ENCODE measurements around the gene FGF18. TPM values are rescaled to one million over a fixed set of nuclear protein-coding genes. Genes with fewer than 3 reads are reported as not detected.

Gene FGF18
- total and polyA plus RNA-seq, 9 of the 15 experiments (the other 6 are each of a cell fraction or from before 2014, with no cell fraction given) = 0.05 to 0.18 (median 0.11) TPM; not detected in 6

DNA sequence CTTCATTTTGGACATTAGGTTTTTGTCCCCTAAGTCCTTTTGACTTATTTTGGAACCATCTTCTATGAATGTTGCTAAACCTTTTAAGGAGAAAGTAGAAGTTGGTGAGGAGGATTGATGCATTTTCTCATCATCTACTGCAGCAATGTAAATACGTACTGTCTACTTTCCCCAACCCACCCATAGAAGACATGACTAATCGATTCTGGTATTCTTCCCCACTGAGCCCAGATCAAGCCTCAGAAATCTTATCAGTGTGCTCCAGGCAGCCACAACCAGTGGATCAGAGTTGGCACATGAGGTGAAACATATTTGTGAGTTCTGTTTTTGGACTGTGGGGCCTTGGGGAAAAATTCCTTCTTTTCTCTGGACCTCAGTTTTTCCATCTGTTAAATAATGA is 57.7 kb downstream of the FGF18 start (continued):
- no peak for TF ChIP-seq ZFP1 (CRISPR knock-in tag; IDR thresholded peaks at IDR 0.05)
- TF ChIP-seq CTBP1 (IDR thresholded peaks at IDR 0.05; ENCODE audit: borderline replicate concordance) = peak; percentile 59
- TF ChIP-seq POLR2A (conservative IDR thresholded peaks at IDR 0.05) = no peak
- TF ChIP-seq, protein P1, sequence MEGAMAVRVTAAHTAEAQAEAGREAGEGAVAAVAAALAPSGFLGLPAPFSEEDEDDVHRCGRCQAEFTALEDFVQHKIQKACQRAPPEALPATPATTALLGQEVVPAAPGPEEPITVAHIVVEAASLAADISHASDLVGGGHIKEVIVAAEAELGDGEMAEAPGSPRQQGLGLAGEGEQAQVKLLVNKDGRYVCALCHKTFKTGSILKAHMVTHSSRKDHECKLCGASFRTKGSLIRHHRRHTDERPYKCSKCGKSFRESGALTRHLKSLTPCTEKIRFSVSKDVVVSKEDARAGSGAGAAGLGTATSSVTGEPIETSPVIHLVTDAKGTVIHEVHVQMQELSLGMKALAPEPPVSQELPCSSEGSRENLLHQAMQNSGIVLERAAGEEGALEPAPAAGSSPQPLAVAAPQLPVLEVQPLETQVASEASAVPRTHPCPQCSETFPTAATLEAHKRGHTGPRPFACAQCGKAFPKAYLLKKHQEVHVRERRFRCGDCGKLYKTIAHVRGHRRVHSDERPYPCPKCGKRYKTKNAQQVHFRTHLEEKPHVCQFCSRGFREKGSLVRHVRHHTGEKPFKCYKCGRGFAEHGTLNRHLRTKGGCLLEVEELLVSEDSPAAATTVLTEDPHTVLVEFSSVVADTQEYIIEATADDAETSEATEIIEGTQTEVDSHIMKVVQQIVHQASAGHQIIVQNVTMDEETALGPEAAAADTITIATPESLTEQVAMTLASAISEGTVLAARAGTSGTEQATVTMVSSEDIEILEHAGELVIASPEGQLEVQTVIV (CRISPR knock-in tag; IDR thresholded peaks at IDR 0.05; ENCODE audit: borderline replicate concordance) = no peak
- no peak for TF ChIP-seq ZNF586 (CRISPR knock-in tag; conservative IDR thresholded peaks at IDR 0.05)
- TF ChIP-seq KHSRP (IDR thresholded peaks at IDR 0.05) = no peak
- TF ChIP-seq, protein P2, sequence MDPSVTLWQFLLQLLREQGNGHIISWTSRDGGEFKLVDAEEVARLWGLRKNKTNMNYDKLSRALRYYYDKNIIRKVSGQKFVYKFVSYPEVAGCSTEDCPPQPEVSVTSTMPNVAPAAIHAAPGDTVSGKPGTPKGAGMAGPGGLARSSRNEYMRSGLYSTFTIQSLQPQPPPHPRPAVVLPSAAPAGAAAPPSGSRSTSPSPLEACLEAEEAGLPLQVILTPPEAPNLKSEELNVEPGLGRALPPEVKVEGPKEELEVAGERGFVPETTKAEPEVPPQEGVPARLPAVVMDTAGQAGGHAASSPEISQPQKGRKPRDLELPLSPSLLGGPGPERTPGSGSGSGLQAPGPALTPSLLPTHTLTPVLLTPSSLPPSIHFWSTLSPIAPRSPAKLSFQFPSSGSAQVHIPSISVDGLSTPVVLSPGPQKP (CRISPR knock-in tag; IDR thresholded peaks at IDR 0.05) = no peak
- no peak for TF ChIP-seq HDAC6 (IDR thresholded peaks at IDR 0.05; ENCODE audit: low read depth, low read length)
- TF ChIP-seq POU5F1 (IDR thresholded peaks at IDR 0.05; ENCODE audit: borderline replicate concordance, low read depth, low read length, partially characterized antibody) = no peak
- TF ChIP-seq SP2 (IDR thresholded peaks at IDR 0.05; ENCODE audit: extremely low read depth, low read depth, low read length, poor library complexity, severe bottlenecking) = no peak
- no peak for TF ChIP-seq SRSF9 (IDR thresholded peaks at IDR 0.05; ENCODE audit: borderline replicate concordance, low read depth, low read length)
- TF ChIP-seq BACH1 (tag; IDR thresholded peaks at IDR 0.05) = no peak
- no peak for TF ChIP-seq EHMT2 (IDR thresholded peaks at IDR 0.05)
- no peak for TF ChIP-seq ZNF778 (CRISPR knock-in tag; IDR thresholded peaks at IDR 0.05)
- no peak for TF ChIP-seq ZNF507 (tag; conservative IDR thresholded peaks at IDR 0.05)
- TF ChIP-seq SRSF3 (IDR thresholded peaks at IDR 0.05; ENCODE audit: insufficient read depth, low read length) = no peak
- no peak for TF ChIP-seq GABPB1 (CRISPR knock-in tag; IDR thresholded peaks at IDR 0.05)
- TF ChIP-seq COPS2 (conservative IDR thresholded peaks at IDR 0.05) = no peak
- TF ChIP-seq HMG20A (CRISPR knock-in tag; conservative IDR thresholded peaks at IDR 0.05) = no peak
- no peak for TF ChIP-seq GATAD2B (IDR thresholded peaks at IDR 0.05; ENCODE audit: borderline replicate concordance)
- no peak for TF ChIP-seq ATF1 (CRISPR knock-in tag; IDR thresholded peaks at IDR 0.05)
- 0 out of 2 replicates have a peak, but pooled peaks have one; percentile 15 for TF ChIP-seq ATF1 (tag; IDR thresholded peaks at IDR 0.05)
- no peak for TF ChIP-seq ZFX (CRISPR knock-in tag; IDR thresholded peaks at IDR 0.05)
- no peak for TF ChIP-seq SAP30 (IDR thresholded peaks at IDR 0.05; ENCODE audit: borderline replicate concordance, insufficient read depth, low read depth, low read length, poor library complexity, severe bottlenecking)
- TF ChIP-seq ZFPM2 (CRISPR knock-in tag; IDR thresholded peaks at IDR 0.05) = no peak
- no peak for TF ChIP-seq SMAD1 (IDR thresholded peaks at IDR 0.05; ENCODE audit: low read depth, low read length, partially characterized antibody)
- peak; percentile 71; the same call in 1 of the 2 replicates for TF ChIP-seq DPF2 (IDR thresholded peaks at IDR 0.05)
- no peak for TF ChIP-seq ZNF699 (CRISPR knock-in tag; IDR thresholded peaks at IDR 0.05; ENCODE audit: insufficient replicate concordance)
- no peak for TF ChIP-seq ID3 (CRISPR knock-in tag; IDR thresholded peaks at IDR 0.05)
- no peak for TF ChIP-seq ID3 (tag; IDR thresholded peaks at IDR 0.05)
